Liver (tissue), 9 donors: Measurements from ENCODE around the gene ZNF747. TPM values are rescaled to one million over a fixed set of nuclear protein-coding genes. Genes with fewer than 3 reads are reported as not detected.

ENCODE experiments used
- DNase-seq: peaks from one replicate; pipeline ENCODE4 v3.0.0-alpha.2; 2017; ENCODE audit warnings: low spot score
- H3K27ac ChIP-seq, 2 donors: one replicate each; pipeline ENCODE4 v1.7.0; 2013; ENCODE audit warnings: inconsistent platforms in 2 of 2, low read length in 2 of 2, control low read depth in 1 of 2, low read depth in 1 of 2, mild to moderate bottlenecking in 1 of 2
- H3K27me3 ChIP-seq, 4 donors: one replicate each; pipeline versions ENCODE4 v1.6.1 to v1.7.0; 2013; ENCODE audit warnings: low read length in 3 of 4, inconsistent platforms in 1 of 4, mild to moderate bottlenecking in 1 of 4, moderate library complexity in 1 of 4; ENCODE audit not compliant: control insufficient read depth in 4 of 4, insufficient read depth in 4 of 4
- H3K36me3 ChIP-seq, 4 donors: one replicate each; pipeline versions ENCODE4 v1.6.1 to v1.7.0; 2013; ENCODE audit warnings: low read length in 3 of 4, mild to moderate bottlenecking in 3 of 4, low read depth in 1 of 4, moderate library complexity in 1 of 4; ENCODE audit not compliant: control insufficient read depth in 4 of 4, insufficient read depth in 3 of 4
- H3K4me1 ChIP-seq, 4 donors: one replicate each; pipeline versions ENCODE4 v1.6.1 to v1.7.0; 2013; ENCODE audit warnings: low read length in 3 of 4, mild to moderate bottlenecking in 3 of 4, moderate library complexity in 1 of 4; ENCODE audit not compliant: control insufficient read depth in 4 of 4, insufficient read depth in 4 of 4
- H3K4me3 ChIP-seq, 3 donors: one replicate each; pipeline versions ENCODE4 v1.6.1 to v1.7.0; 2013; ENCODE audit warnings: low read length in 3 of 3, control low read depth in 1 of 3, low read depth in 1 of 3, mild to moderate bottlenecking in 1 of 3
- H3K9ac ChIP-seq, 2 donors: one replicate each; pipeline ENCODE4 v1.7.0; 2013; ENCODE audit warnings: low read length in 2 of 2, mild to moderate bottlenecking in 2 of 2, moderate library complexity in 2 of 2, control low read depth in 1 of 2, low read depth in 1 of 2
- H3K9me3 ChIP-seq, 4 donors: one replicate each; pipeline versions ENCODE4 v1.6.1 to v1.7.0; 2013; ENCODE audit warnings: low read length in 3 of 4; ENCODE audit not compliant: control insufficient read depth in 4 of 4
- CTCF ChIP-seq: fragments of 150-350 bp; IDR thresholded peaks from 2 replicates; pipeline ENCODE4 v1.5.1; 2017; ENCODE audit warnings: improper control_type of control experiment, low read depth, low read length; ENCODE audit not compliant: missing input control
- FOXA1 ChIP-seq: IDR thresholded peaks from 2 replicates; pipeline ENCODE4 v1.6.1; 2016; ENCODE audit warnings: antibody characterized with exemption
- FOXA2 ChIP-seq: IDR thresholded peaks from 2 replicates; pipeline ENCODE4 v1.6.1; 2016; ENCODE audit warnings: antibody characterized with exemption
- GABPA ChIP-seq, 2 donors: IDR thresholded peaks in 1 of 2; conservative IDR thresholded peaks in 1 of 2; 2 replicates each; pipeline ENCODE4 v1.6.1; 2016; ENCODE audit warnings: antibody characterized with exemption in 2 of 2, mild to moderate bottlenecking in 1 of 2, moderate library complexity in 1 of 2
- HNF4A ChIP-seq, 2 donors: conservative IDR thresholded peaks; 2 replicates each; pipeline ENCODE4 v1.6.1; 2016; ENCODE audit warnings: antibody characterized with exemption in 2 of 2, mild to moderate bottlenecking in 2 of 2
- HNF4G ChIP-seq: IDR thresholded peaks from 2 replicates; pipeline ENCODE4 v1.6.1; 2016; ENCODE audit warnings: antibody characterized with exemption
- MAX ChIP-seq: IDR thresholded peaks from 2 replicates; pipeline ENCODE4 v1.6.1; 2016; ENCODE audit warnings: antibody characterized with exemption
- NR2F2 ChIP-seq: IDR thresholded peaks from 2 replicates; pipeline ENCODE4 v1.6.1; 2016; ENCODE audit warnings: antibody characterized with exemption
- RAD21 ChIP-seq, 2 donors: IDR thresholded peaks; 2 replicates each; pipeline ENCODE4 v1.6.1; 2016; ENCODE audit warnings: antibody characterized with exemption in 2 of 2, mild to moderate bottlenecking in 2 of 2
- RXRA ChIP-seq, 2 donors: IDR thresholded peaks; 2 replicates each; pipeline ENCODE4 v1.6.1; 2017 to 2018; ENCODE audit warnings: antibody characterized with exemption in 2 of 2, mild to moderate bottlenecking in 1 of 2
- SP1 ChIP-seq: IDR thresholded peaks from 2 replicates; pipeline ENCODE4 v1.6.1; 2018; ENCODE audit warnings: antibody characterized with exemption, mild to moderate bottlenecking
- TAF1 ChIP-seq: conservative IDR thresholded peaks from 2 replicates; pipeline ENCODE4 v1.6.1; 2016; ENCODE audit warnings: antibody characterized with exemption, mild to moderate bottlenecking
- ZBTB33 ChIP-seq: IDR thresholded peaks from 2 replicates; pipeline ENCODE4 v1.6.1; 2016; ENCODE audit warnings: antibody characterized with exemption
- WGBS: extraction: QIAGEN DNeasy Blood & Tissue Kit; methylation state at CpG from one replicate; pipeline ENCODE4 v1.1.7; 2013; 5-methylcytosine and 5-hydroxymethylcytosine counted together
- polyA plus RNA-seq, 2 donors: library from polyadenylated mRNA; stranded (reverse) in 1 of 2; unstranded in 1 of 2; fragments of 200-250 nt in 1 of 2; fragments of >200 nt in 1 of 2; fragmentation: Nextera tagmentation in 1 of 2; extraction: Ambion mirVana in 1 of 2; gene quantifications; one replicate each; pipeline versions ENCODE4 v1.2.1 to v1.2.3, GENCODE V29; 2013 to 2015
- total RNA-seq, 2 donors: library from RNA; depleted of rRNA; stranded (reverse); fragments of >200 nt; gene quantifications; one replicate each; pipeline ENCODE4 v1.2.3, GENCODE V29; 2014
- TF ChIP-seq, protein P1 (sequence below): IDR thresholded peaks from 2 replicates; pipeline ENCODE4 v1.6.1; 2016; ENCODE audit warnings: antibody characterized with exemption
- donor health status: healthy.
- donor health status: healthy.
- donor health status: healthy.
- donor health status: healthy.
- donor health status: healthy.

The ZNF747 gene
- total and polyA plus RNA-seq, 4 donors: 3.8 to 10.5 (median 6.5) TPM

- H3K27ac ChIP-seq: no peak overlapping the region
- peaks cover 0 to 18% (median 12%) of the 10 kb centered on the region in 4 donors for H3K36me3 ChIP-seq
- H3K9me3 ChIP-seq: no peaks in the 10 kb centered on the region
- WGBS: 91% methylated on average over 6 of the region's 6 CpGs
- DNase-seq: no peak
- H3K4me3 ChIP-seq: no peak overlapping the region
- no peaks in the 10 kb centered on the region for H3K4me1 ChIP-seq
- TF ChIP-seq HNF4G (no peak), TAF1 (no peak), FOXA2 (no peak), RAD21 (IDR thresholded peaks at IDR 0.05) (no peak), RXRA (IDR thresholded peaks at IDR 0.05) (no peak), NR2F2 (no peak), FOXA1 (no peak)
- no peaks in the 10 kb centered on the region for H3K27me3 ChIP-seq
- no peak overlapping the region for H3K9ac ChIP-seq
These were observed 31.0 kb downstream of the ZNF747 start for GRCh38 chr16:30503403-30504296.

- H3K36me3 ChIP-seq: peaks cover 0 to 16% (median 6%) of the 10 kb centered on the region in 4 donors
- no peak overlapping the region for H3K4me3 ChIP-seq
- no peak overlapping the region for H3K27ac ChIP-seq
- H3K4me1 ChIP-seq: no peaks in the 10 kb centered on the region
- H3K27me3 ChIP-seq: no peaks in the 10 kb centered on the region
- TF ChIP-seq SP1 (no peak), HNF4A (conservative IDR thresholded peaks at IDR 0.05) (no peak), FOXA1 (no peak), ZBTB33 (no peak), GABPA (IDR thresholded peaks at IDR 0.05 in 1 of 2, conservative IDR thresholded peaks at IDR 0.05 in 1 of 2) (no peak), HNF4G (no peak), CTCF (no peak), FOXA2 (no peak), NR2F2 (no peak), RAD21 (IDR thresholded peaks at IDR 0.05) (no peak), MAX (no peak), RXRA (IDR thresholded peaks at IDR 0.05) (no peak)
- TF ChIP-seq, protein P1, sequence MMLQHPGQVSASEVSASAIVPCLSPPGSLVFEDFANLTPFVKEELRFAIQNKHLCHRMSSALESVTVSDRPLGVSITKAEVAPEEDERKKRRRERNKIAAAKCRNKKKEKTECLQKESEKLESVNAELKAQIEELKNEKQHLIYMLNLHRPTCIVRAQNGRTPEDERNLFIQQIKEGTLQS: no peak
- no peak for DNase-seq
- 92% methylated on average over 8 of the region's 8 CpGs for WGBS
- no peak overlapping the region for H3K9ac ChIP-seq
- no peaks in the 10 kb centered on the region for H3K9me3 ChIP-seq
These were observed 35.4 kb downstream of the ZNF747 start for GRCh38 chr16:30499284-30499683.
